GM19463 (cell line): Measurements from ENCODE around the gene LIMS3.
"Not testable (repeated sequence)": the region's sequence is repeated elsewhere in the genome, so short reads cannot be mapped to it uniquely, and the experiment has no call there.

ENCODE experiments used
- ATAC-seq: cut with Tn5 transposase; IDR thresholded peaks from one replicate; pipeline ENCODE4 v1.9.1; 2021; ENCODE audit warnings: mild to moderate bottlenecking, moderate library complexity; ENCODE audit not compliant: unreplicated experiment

The LIMS3 gene

GRCh38 chr2:109898462-109899336 lies at the start of gene LIMS3:
Gene LIMS3, plus strand, starts transcription at chr2:109898688. Its CDS starts 41 bp downstream, at chr2:109898729.
- ATAC-seq: not testable (repeated sequence)

GRCh38 chr2:109871129-109871751 lies 27.2 kb upstream of the LIMS3 start:
- not testable (repeated sequence) for ATAC-seq

- ATAC-seq: not testable (repeated sequence)
Observed at GRCh38 chr2:109876625-109877024, 21.9 kb upstream of the LIMS3 start.

- ATAC-seq: not testable (repeated sequence)
Observed at GRCh38 chr2:109882112-109882511, 16.4 kb upstream of the LIMS3 start.

GRCh38 chr2:109888414-109888813 lies 10.1 kb upstream of the LIMS3 start:
- ATAC-seq: not testable (repeated sequence)

GRCh38 chr2:109889909-109890308 lies 8.6 kb upstream of the LIMS3 start:
- not testable (repeated sequence) for ATAC-seq

GRCh38 chr2:109891024-109891423 lies 7.5 kb upstream of the LIMS3 start:
- not testable (repeated sequence) for ATAC-seq

- ATAC-seq: not testable (repeated sequence)
Observed at GRCh38 chr2:109893736-109894135, 4.8 kb upstream of the LIMS3 start.

- not testable (repeated sequence) for ATAC-seq
Observed at GRCh38 chr2:109894141-109894540, 4.3 kb upstream of the LIMS3 start.

- ATAC-seq: not testable (repeated sequence)
Observed at GRCh38 chr2:109895090-109895869, 3.2 kb upstream of the LIMS3 start.

GRCh38 chr2:109896212-109896611 lies 2.3 kb upstream of the LIMS3 start:
- ATAC-seq: peak; percentile 99

- not testable (repeated sequence) for ATAC-seq
Observed at GRCh38 chr2:109897769-109898461, 573 bp upstream of the LIMS3 start.

GRCh38 chr2:109905796-109906195 lies 7.3 kb downstream of the LIMS3 start:
- ATAC-seq: peak; percentile 97

GRCh38 chr2:109908626-109909025 lies 10.1 kb downstream of the LIMS3 start:
- not testable (repeated sequence) for ATAC-seq

GRCh38 chr2:109910789-109911188 lies 12.3 kb downstream of the LIMS3 start:
- not testable (repeated sequence) for ATAC-seq

GRCh38 chr2:109913911-109914310 lies 15.4 kb downstream of the LIMS3 start:
- ATAC-seq: not testable (repeated sequence)

GRCh38 chr2:109914552-109914951 lies 16.1 kb downstream of the LIMS3 start:
- ATAC-seq: not testable (repeated sequence)

GRCh38 chr2:109915830-109916229 lies 17.3 kb downstream of the LIMS3 start:
- ATAC-seq: not testable (repeated sequence)

GRCh38 chr2:109920162-109920561 lies 21.7 kb downstream of the LIMS3 start:
- not testable (repeated sequence) for ATAC-seq
